ENCODE results near the gene ARPC2.
A peak's percentile ranks its signal among the peaks of the same experiment; 100 is the strongest.
"Not testable (repeated sequence)": the region's sequence is repeated elsewhere in the genome, so short reads cannot be mapped to it uniquely, and the experiment has no call there.

The ARPC2 gene

GRCh38 chr2:218216674-218217359 lies at the start of gene ARPC2:
ARPC2 (plus strand) TSS chr2:218217189; CDS start chr2:218217471, 282 bp downstream.
- Histone ChIP-seq H3K9me3 (ENCODE audit: control insufficient read depth, low read length) (no peaks in the 10 kb centered on the region), H3K36me3 (ENCODE audit: control insufficient read depth, insufficient read depth, low read length, severe bottlenecking) (peaks cover 12% of the 10 kb centered on the region), H3K4me1 (ENCODE audit: control insufficient read depth, insufficient read depth, low read length) (peaks cover 42% of the 10 kb centered on the region), H3K4me3 (ENCODE audit: low read length) (peak within 1 kb of the TSS; percentile 98), H3K9ac (ENCODE audit: low read length) (peak within 1 kb of the TSS; percentile 98), H3K27me3 (replicated peaks; ENCODE audit: control insufficient read depth, insufficient read depth, low read length) (no peaks in the 10 kb centered on the region)
- DNase-seq (ENCODE audit: low read depth), result peak; percentile 99

GRCh38 chr2:218168016-218168415 lies 49.0 kb upstream of the ARPC2 start:
- H3K4me3 ChIP-seq (ENCODE audit: low read length), result no peak overlapping the region
- DNase-seq (ENCODE audit: low read depth), result no peak
- H3K4me1 ChIP-seq (ENCODE audit: control insufficient read depth, insufficient read depth, low read length), result peaks cover 18% of the 10 kb centered on the region
- no peaks in the 10 kb centered on the region for H3K36me3 ChIP-seq (ENCODE audit: control insufficient read depth, insufficient read depth, low read length, severe bottlenecking)
- H3K27me3 ChIP-seq (replicated peaks; ENCODE audit: control insufficient read depth, insufficient read depth, low read length), result peaks cover 21% of the 10 kb centered on the region
- H3K9me3 ChIP-seq (ENCODE audit: control insufficient read depth, low read length), result no peaks in the 10 kb centered on the region
- no peak overlapping the region for H3K9ac ChIP-seq (ENCODE audit: low read length)

- Histone ChIP-seq H3K4me1 (ENCODE audit: control insufficient read depth, insufficient read depth, low read length) (peaks cover 18% of the 10 kb centered on the region), H3K9ac (ENCODE audit: low read length) (no peak overlapping the region), H3K36me3 (ENCODE audit: control insufficient read depth, insufficient read depth, low read length, severe bottlenecking) (no peaks in the 10 kb centered on the region), H3K4me3 (ENCODE audit: low read length) (no peak overlapping the region), H3K9me3 (ENCODE audit: control insufficient read depth, low read length) (no peaks in the 10 kb centered on the region), H3K27me3 (replicated peaks; ENCODE audit: control insufficient read depth, insufficient read depth, low read length) (peaks cover 12% of the 10 kb centered on the region)
- peak; percentile 54 for DNase-seq (ENCODE audit: low read depth)
Measured at GRCh38 chr2:218168635-218169462, 48.1 kb upstream of the ARPC2 start.

GRCh38 chr2:218169757-218170546 lies 47.0 kb upstream of the ARPC2 start:
- DNase-seq (ENCODE audit: low read depth), result no peak
- H3K27me3 ChIP-seq (replicated peaks; ENCODE audit: control insufficient read depth, insufficient read depth, low read length), result peaks cover 5% of the 10 kb centered on the region

GRCh38 chr2:218171744-218172143 lies 45.2 kb upstream of the ARPC2 start:
- not testable (repeated sequence) for DNase-seq (ENCODE audit: low read depth); H3K9ac ChIP-seq (ENCODE audit: low read length); H3K27me3 ChIP-seq (replicated peaks; ENCODE audit: control insufficient read depth, insufficient read depth, low read length); H3K4me3 ChIP-seq (ENCODE audit: low read length); H3K36me3 ChIP-seq (ENCODE audit: control insufficient read depth, insufficient read depth, low read length, severe bottlenecking); H3K9me3 ChIP-seq (ENCODE audit: control insufficient read depth, low read length)
- peaks cover 18% of the 10 kb centered on the region for H3K4me1 ChIP-seq (ENCODE audit: control insufficient read depth, insufficient read depth, low read length)

More at GRCh38 chr2:218169757-218170546, 47.0 kb upstream of the ARPC2 start:
- no peak overlapping the region for H3K4me3 ChIP-seq (ENCODE audit: low read length)
- H3K4me1 ChIP-seq (ENCODE audit: control insufficient read depth, insufficient read depth, low read length), result peaks cover 18% of the 10 kb centered on the region
- no peaks in the 10 kb centered on the region for H3K9me3 ChIP-seq (ENCODE audit: control insufficient read depth, low read length)
- no peaks in the 10 kb centered on the region for H3K36me3 ChIP-seq (ENCODE audit: control insufficient read depth, insufficient read depth, low read length, severe bottlenecking)
- H3K9ac ChIP-seq (ENCODE audit: low read length), result peak overlapping the region; percentile 33

GRCh38 chr2:218172845-218173244 lies 44.1 kb upstream of the ARPC2 start:
- H3K27me3 ChIP-seq (replicated peaks; ENCODE audit: control insufficient read depth, insufficient read depth, low read length), result no peaks in the 10 kb centered on the region
- H3K9ac ChIP-seq (ENCODE audit: low read length), result no peak overlapping the region
- no peaks in the 10 kb centered on the region for H3K9me3 ChIP-seq (ENCODE audit: control insufficient read depth, low read length)
- H3K36me3 ChIP-seq (ENCODE audit: control insufficient read depth, insufficient read depth, low read length, severe bottlenecking), result no peaks in the 10 kb centered on the region
- DNase-seq (ENCODE audit: low read depth), result no peak
- peaks cover 18% of the 10 kb centered on the region for H3K4me1 ChIP-seq (ENCODE audit: control insufficient read depth, insufficient read depth, low read length)
- H3K4me3 ChIP-seq (ENCODE audit: low read length), result no peak overlapping the region

- H3K4me3 ChIP-seq (ENCODE audit: low read length), result no peak overlapping the region
- no peak overlapping the region for H3K9ac ChIP-seq (ENCODE audit: low read length)
- no peaks in the 10 kb centered on the region for H3K9me3 ChIP-seq (ENCODE audit: control insufficient read depth, low read length)
- no peaks in the 10 kb centered on the region for H3K27me3 ChIP-seq (replicated peaks; ENCODE audit: control insufficient read depth, insufficient read depth, low read length)
- no peaks in the 10 kb centered on the region for H3K36me3 ChIP-seq (ENCODE audit: control insufficient read depth, insufficient read depth, low read length, severe bottlenecking)
- peaks cover 25% of the 10 kb centered on the region for H3K4me1 ChIP-seq (ENCODE audit: control insufficient read depth, insufficient read depth, low read length)
- no peak for DNase-seq (ENCODE audit: low read depth)
Measured at GRCh38 chr2:218179782-218180181, 37.2 kb upstream of the ARPC2 start.

- no peak overlapping the region for H3K4me3 ChIP-seq (ENCODE audit: low read length)
- DNase-seq (ENCODE audit: low read depth), result no peak
- H3K4me1 ChIP-seq (ENCODE audit: control insufficient read depth, insufficient read depth, low read length), result peaks cover 25% of the 10 kb centered on the region
- H3K9me3 ChIP-seq (ENCODE audit: control insufficient read depth, low read length), result no peaks in the 10 kb centered on the region
- H3K27me3 ChIP-seq (replicated peaks; ENCODE audit: control insufficient read depth, insufficient read depth, low read length), result no peaks in the 10 kb centered on the region
- no peak overlapping the region for H3K9ac ChIP-seq (ENCODE audit: low read length)
- no peaks in the 10 kb centered on the region for H3K36me3 ChIP-seq (ENCODE audit: control insufficient read depth, insufficient read depth, low read length, severe bottlenecking)
Measured at GRCh38 chr2:218180467-218181114, 36.4 kb upstream of the ARPC2 start.

- no peaks in the 10 kb centered on the region for H3K36me3 ChIP-seq (ENCODE audit: control insufficient read depth, insufficient read depth, low read length, severe bottlenecking)
- H3K9ac ChIP-seq (ENCODE audit: low read length), result no peak overlapping the region
- H3K9me3 ChIP-seq (ENCODE audit: control insufficient read depth, low read length), result no peaks in the 10 kb centered on the region
- no peak overlapping the region for H3K4me3 ChIP-seq (ENCODE audit: low read length)
- H3K27me3 ChIP-seq (replicated peaks; ENCODE audit: control insufficient read depth, insufficient read depth, low read length), result no peaks in the 10 kb centered on the region
- DNase-seq (ENCODE audit: low read depth), result no peak
- H3K4me1 ChIP-seq (ENCODE audit: control insufficient read depth, insufficient read depth, low read length), result peaks cover 25% of the 10 kb centered on the region
Measured at GRCh38 chr2:218184331-218184730, 32.7 kb upstream of the ARPC2 start.

GRCh38 chr2:218186355-218186766 lies 30.6 kb upstream of the ARPC2 start:
- Histone ChIP-seq H3K4me3 (ENCODE audit: low read length) (no peak overlapping the region), H3K4me1 (ENCODE audit: control insufficient read depth, insufficient read depth, low read length) (peaks cover 8% of the 10 kb centered on the region), H3K9me3 (ENCODE audit: control insufficient read depth, low read length) (no peaks in the 10 kb centered on the region), H3K9ac (ENCODE audit: low read length) (no peak overlapping the region), H3K27me3 (replicated peaks; ENCODE audit: control insufficient read depth, insufficient read depth, low read length) (no peaks in the 10 kb centered on the region), H3K36me3 (ENCODE audit: control insufficient read depth, insufficient read depth, low read length, severe bottlenecking) (no peaks in the 10 kb centered on the region)
- peak; percentile 88 for DNase-seq (ENCODE audit: low read depth)

All from adipocyte (in vitro differentiated cells).